ENCODE measurements around the gene TVP23A. TPM values are rescaled to one million over a fixed set of nuclear protein-coding genes. Genes with fewer than 3 reads are reported as not detected.
"Not testable (repeated sequence)": the region's sequence is repeated elsewhere in the genome, so short reads cannot be mapped to it uniquely, and the experiment has no call there.

Gene TVP23A
- total RNA-seq, 4 donors from 2014 or later = 0.64 TPM; not detected in 3

DNA sequence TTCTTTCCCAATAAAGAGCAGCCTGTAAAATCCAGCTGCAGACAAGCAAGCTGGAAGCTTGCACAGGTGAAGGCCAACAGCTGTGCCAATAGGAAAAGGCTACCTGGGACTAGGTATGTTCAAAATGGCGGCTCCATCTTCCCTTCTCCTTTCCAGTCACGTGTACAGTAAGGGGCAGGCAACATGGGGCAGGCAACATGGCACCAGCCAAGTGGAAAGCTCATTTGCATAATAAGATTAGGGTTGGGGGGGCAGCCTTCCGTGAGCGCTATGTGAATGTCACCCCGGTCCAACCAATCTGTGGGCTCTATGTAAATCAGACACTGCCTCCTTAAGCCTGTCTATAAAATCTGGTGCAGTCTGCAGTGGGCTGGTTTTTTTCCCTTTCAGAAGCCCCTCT, 31.3 kb downstream of the TVP23A start:
- Histone ChIP-seq H3K27me3 (no peaks in the 10 kb centered on the region), H3K9me3 (no peaks in the 10 kb centered on the region), H3K4me1 (no peaks in the 10 kb centered on the region), H3K36me3 (no peaks in the 10 kb centered on the region), H3K27ac (no peak overlapping the region), H3K4me3 (no peak overlapping the region)
- TF ChIP-seq EP300 (IDR thresholded peaks at IDR 0.05) (no peak), POLR2A (IDR thresholded peaks at IDR 0.05) (no peak), POLR2AphosphoS5 (IDR thresholded peaks at IDR 0.05) (no peak)
- TF ChIP-seq, protein P1, sequence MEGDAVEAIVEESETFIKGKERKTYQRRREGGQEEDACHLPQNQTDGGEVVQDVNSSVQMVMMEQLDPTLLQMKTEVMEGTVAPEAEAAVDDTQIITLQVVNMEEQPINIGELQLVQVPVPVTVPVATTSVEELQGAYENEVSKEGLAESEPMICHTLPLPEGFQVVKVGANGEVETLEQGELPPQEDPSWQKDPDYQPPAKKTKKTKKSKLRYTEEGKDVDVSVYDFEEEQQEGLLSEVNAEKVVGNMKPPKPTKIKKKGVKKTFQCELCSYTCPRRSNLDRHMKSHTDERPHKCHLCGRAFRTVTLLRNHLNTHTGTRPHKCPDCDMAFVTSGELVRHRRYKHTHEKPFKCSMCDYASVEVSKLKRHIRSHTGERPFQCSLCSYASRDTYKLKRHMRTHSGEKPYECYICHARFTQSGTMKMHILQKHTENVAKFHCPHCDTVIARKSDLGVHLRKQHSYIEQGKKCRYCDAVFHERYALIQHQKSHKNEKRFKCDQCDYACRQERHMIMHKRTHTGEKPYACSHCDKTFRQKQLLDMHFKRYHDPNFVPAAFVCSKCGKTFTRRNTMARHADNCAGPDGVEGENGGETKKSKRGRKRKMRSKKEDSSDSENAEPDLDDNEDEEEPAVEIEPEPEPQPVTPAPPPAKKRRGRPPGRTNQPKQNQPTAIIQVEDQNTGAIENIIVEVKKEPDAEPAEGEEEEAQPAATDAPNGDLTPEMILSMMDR (IDR thresholded peaks at IDR 0.05) = no peak
- WGBS = 87% methylated on average over 5 of the region's 5 CpGs
- DNase-seq (ENCODE audit: low spot score in 2 of 2) = no peak

DNA sequence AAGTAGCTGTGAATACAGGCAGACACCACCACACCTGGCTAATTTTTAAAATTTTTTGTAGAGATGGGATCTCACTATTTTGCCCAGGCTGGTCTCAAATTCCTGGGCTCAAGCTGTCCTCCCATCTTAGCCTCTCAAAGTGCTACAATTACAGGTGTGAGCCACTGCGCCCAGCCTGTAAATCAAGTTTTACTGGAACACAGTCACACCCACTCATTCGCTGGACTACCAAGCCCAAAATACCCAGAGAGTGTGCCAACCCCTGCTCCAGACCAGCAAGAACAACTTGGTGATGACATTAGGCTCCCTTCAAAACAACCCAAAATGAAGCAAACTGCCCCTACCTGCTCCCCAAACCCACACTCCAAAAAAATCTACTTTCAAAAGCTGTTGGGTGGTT, 36.0 kb downstream of the TVP23A start:
- no peaks in the 10 kb centered on the region for H3K36me3 ChIP-seq
- H3K27ac ChIP-seq = no peak overlapping the region
- WGBS = 52% methylated on average over 2 of the region's 2 CpGs

DNA sequence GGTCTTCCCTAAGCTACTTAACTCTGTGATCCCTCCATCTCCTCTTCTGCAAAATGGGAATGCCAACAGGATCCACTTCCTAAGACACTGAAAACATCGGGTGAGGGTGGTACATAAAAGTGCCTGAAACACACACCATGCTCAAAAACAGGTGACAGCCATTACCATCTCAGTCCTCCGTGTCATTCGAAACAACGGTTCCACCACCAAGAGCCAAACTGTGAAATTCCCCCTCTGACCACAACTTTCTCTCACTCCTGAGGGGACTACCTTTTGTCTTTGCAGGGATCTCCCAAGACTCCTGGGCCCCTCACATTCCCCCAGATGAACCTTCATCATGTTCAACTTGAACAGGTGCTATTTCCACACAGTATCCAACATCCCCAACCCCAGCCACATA, 38.0 kb downstream of the TVP23A start:
- no peak for TF ChIP-seq POLR2AphosphoS5 (IDR thresholded peaks at IDR 0.05)
- no peak for DNase-seq (ENCODE audit: low spot score in 2 of 2)
- H3K27ac ChIP-seq = no peak overlapping the region
- H3K9me3 ChIP-seq = no peaks in the 10 kb centered on the region
- 86% methylated on average over 4 of the region's 4 CpGs for WGBS
- H3K4me3 ChIP-seq = no peak overlapping the region
- no peaks in the 10 kb centered on the region for H3K4me1 ChIP-seq
- H3K36me3 ChIP-seq = no peaks in the 10 kb centered on the region
- H3K27me3 ChIP-seq = no peaks in the 10 kb centered on the region

More for the DNA sequence above, 36.0 kb downstream of the TVP23A start:
- DNase-seq (ENCODE audit: low spot score in 2 of 2) = no peak
- Histone ChIP-seq H3K4me1 (no peaks in the 10 kb centered on the region), H3K4me3 (no peak overlapping the region), H3K9me3 (no peaks in the 10 kb centered on the region), H3K27me3 (no peaks in the 10 kb centered on the region)
- TF ChIP-seq, protein P1 (IDR thresholded peaks at IDR 0.05) = no peak
- TF ChIP-seq POLR2A (IDR thresholded peaks at IDR 0.05) (no peak), POLR2AphosphoS5 (IDR thresholded peaks at IDR 0.05) (no peak), EP300 (IDR thresholded peaks at IDR 0.05) (no peak)

DNA sequence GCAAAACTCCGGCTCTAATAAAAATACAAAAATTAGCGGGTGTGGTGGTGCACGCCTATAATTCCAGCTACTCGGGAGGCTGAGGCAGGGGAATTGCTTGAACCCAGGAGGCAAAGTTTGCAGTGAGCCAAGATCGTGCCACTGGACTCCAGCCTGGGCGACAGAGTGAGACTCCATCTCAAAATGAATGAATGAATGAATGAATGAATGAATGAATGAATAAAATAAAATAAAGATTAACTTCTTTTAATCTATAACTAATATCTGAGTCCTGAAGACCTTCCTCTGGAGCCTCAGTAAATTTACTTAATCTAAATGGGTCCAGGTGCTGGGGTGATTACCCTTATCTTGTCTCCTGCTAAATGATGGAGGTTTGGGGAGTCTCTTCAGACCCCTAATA, 38.7 kb downstream of the TVP23A start:
- not testable (repeated sequence) for H3K4me3 ChIP-seq; DNase-seq (ENCODE audit: low spot score in 2 of 2); H3K27ac ChIP-seq; H3K36me3 ChIP-seq; H3K27me3 ChIP-seq; H3K4me1 ChIP-seq; H3K9me3 ChIP-seq
- 97% methylated on average over 6 of the region's 6 CpGs for WGBS

DNA sequence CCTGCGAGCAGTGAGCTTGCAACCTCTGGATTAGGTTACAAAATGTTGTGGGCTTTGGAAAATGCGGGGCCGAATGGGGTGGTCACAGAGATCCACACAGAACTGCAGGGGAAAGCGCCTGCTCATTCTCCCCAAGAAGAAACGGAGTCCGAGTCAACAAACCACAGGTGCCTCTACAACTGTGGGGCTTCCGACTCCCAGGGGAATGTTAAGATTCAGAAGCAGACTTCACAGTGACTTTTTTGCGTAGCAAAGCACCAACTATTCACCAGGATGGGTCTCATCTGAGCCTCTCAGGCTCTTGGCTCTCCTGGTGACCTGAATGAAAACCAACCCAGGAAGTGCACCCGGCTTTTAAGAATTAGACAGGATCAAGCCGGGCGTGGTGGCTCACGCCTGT, 41.2 kb downstream of the TVP23A start:
- no peak for DNase-seq (ENCODE audit: low spot score in 2 of 2)
- H3K27me3 ChIP-seq = no peaks in the 10 kb centered on the region
- WGBS = 93% methylated on average over 12 of the region's 12 CpGs
- no peaks in the 10 kb centered on the region for H3K9me3 ChIP-seq
- no peaks in the 10 kb centered on the region for H3K4me1 ChIP-seq
- no peak overlapping the region for H3K27ac ChIP-seq
- TF ChIP-seq, protein P1 (IDR thresholded peaks at IDR 0.05) = no peak
- no peak overlapping the region for H3K4me3 ChIP-seq
- H3K36me3 ChIP-seq = no peaks in the 10 kb centered on the region

DNA sequence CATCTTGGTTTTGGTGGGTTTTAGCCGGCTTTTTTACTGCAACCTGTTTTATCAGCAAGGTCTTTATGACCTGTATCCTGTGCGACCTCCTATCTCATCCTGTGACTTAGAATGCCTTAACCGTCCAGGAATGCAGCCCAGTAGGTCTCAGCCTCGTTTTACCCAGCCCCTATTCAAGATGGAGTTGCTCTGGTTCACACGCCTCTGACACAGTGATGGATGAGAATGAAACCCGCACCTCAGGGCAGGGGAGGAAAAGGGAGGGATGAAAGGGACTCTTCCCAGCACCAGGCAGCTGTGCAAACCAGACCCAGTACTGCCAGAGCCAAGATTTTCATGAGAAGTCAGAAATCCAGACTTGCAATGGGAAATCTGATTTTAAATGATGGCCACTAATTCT, 41.7 kb downstream of the TVP23A start:
- not testable (repeated sequence) for DNase-seq (ENCODE audit: low spot score in 2 of 2); H3K4me3 ChIP-seq; H3K4me1 ChIP-seq; H3K27me3 ChIP-seq; H3K9me3 ChIP-seq; H3K27ac ChIP-seq; H3K36me3 ChIP-seq
- WGBS = 50% methylated on average over 5 of the region's 6 CpGs

DNA sequence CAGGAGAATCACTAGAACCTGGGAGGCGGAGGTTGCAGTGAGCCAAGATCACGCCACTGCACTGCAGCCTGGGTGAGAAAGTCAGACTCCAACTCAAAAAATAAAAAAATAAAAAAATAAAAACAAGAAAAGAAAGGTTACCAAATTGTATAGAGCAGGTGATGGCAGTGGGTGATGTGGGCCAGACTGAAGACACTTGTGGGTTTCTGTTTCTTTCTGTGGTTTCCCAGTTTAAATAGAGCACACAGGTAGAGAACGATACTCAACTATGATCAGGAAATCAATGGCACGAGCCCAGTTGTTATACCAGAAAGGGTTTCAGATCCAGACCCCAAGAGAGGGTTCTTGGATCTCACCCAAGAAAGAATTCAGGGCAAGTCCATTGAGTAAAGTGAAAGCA, 42.3 kb downstream of the TVP23A start:
- no peaks in the 10 kb centered on the region for H3K9me3 ChIP-seq
- no peaks in the 10 kb centered on the region for H3K27me3 ChIP-seq
- TF ChIP-seq POLR2AphosphoS5 (IDR thresholded peaks at IDR 0.05) (no peak), POLR2A (IDR thresholded peaks at IDR 0.05) (no peak), EP300 (IDR thresholded peaks at IDR 0.05) (no peak)
- TF ChIP-seq, protein P1 (IDR thresholded peaks at IDR 0.05) = no peak
- no peak for DNase-seq (ENCODE audit: low spot score in 2 of 2)
- no peaks in the 10 kb centered on the region for H3K36me3 ChIP-seq
- WGBS = 88% methylated on average over 4 of the region's 4 CpGs
- H3K27ac ChIP-seq = no peak overlapping the region
- no peaks in the 10 kb centered on the region for H3K4me1 ChIP-seq
- H3K4me3 ChIP-seq = no peak overlapping the region

All from suprapubic skin (tissue), 4 donors.